Astrocyte of the spinal cord (primary cell): ENCODE data around the gene RAD9B.

Source experiments
- DNase-seq: peaks from one replicate; pipeline ENCODE4 v3.0.0; 2011; ENCODE audit warnings: low read depth, low spot score
- H3K4me3 ChIP-seq: 2 replicates; pipeline ENCODE4 v1.5.1; 2011; ENCODE audit warnings: low read depth, mild to moderate bottlenecking, low read length, moderate library complexity
- CTCF ChIP-seq: IDR thresholded peaks from 2 replicates; pipeline ENCODE4 v1.5.1; 2012; ENCODE audit warnings: low read depth, mild to moderate bottlenecking, low read length, inconsistent platforms
- in situ Hi-C: cut with HindIII; loops from 2 replicates; pipeline ENCODE4 v1.10.0; 2017; ENCODE audit warnings: low sequenced_read_pairs

RAD9B gene

GRCh38 chr12:110545812-110546211, 43.7 kb downstream of the RAD9B start:
- DNase-seq = no peak
- in situ Hi-C loops = no loop called here
- TF ChIP-seq CTCF = no peak
- no peak overlapping the region for H3K4me3 ChIP-seq

- H3K4me3 ChIP-seq = no peak overlapping the region
- in situ Hi-C loops = no loop called here
- peak; percentile 92 for DNase-seq
- TF ChIP-seq CTCF = no peak
Observed at GRCh38 chr12:110546339-110546738, 44.2 kb downstream of the RAD9B start.

- no peak for DNase-seq
- in situ Hi-C loops = no loop called here
- no peak for TF ChIP-seq CTCF
- H3K4me3 ChIP-seq = no peak overlapping the region
Observed at GRCh38 chr12:110547090-110547489, 45.0 kb downstream of the RAD9B start.

GRCh38 chr12:110548678-110549077, 46.5 kb downstream of the RAD9B start:
- DNase-seq = no peak
- TF ChIP-seq CTCF = no peak
- in situ Hi-C loops = no loop called here
- no peak overlapping the region for H3K4me3 ChIP-seq

- TF ChIP-seq CTCF = no peak
- DNase-seq = no peak
- H3K4me3 ChIP-seq = no peak overlapping the region
- in situ Hi-C loops = no loop called here
Observed at GRCh38 chr12:110549716-110550115, 47.6 kb downstream of the RAD9B start.

GRCh38 chr12:110550981-110551380, 48.9 kb downstream of the RAD9B start:
- in situ Hi-C loops = no loop called here
- TF ChIP-seq CTCF = no peak

More at GRCh38 chr12:110550981-110551380, 48.9 kb downstream of the RAD9B start:
- no peak for DNase-seq
- no peak overlapping the region for H3K4me3 ChIP-seq
